ENCODE measurements around the gene SFPQ.
A peak's percentile ranks its signal among the peaks of the same experiment; 100 is the strongest.
"Not testable (repeated sequence)": the region's sequence is repeated elsewhere in the genome, so short reads cannot be mapped to it uniquely, and the experiment has no call there.

Gene SFPQ

GRCh38 chr1:35192853-35193664 lies at the start of gene SFPQ:
Gene SFPQ, minus strand, starts transcription at chr1:35193145. Its CDS starts 96 bp downstream, at chr1:35193049.
- Histone ChIP-seq H3K9me3 (ENCODE audit: insufficient read depth, low read depth, low read length) (no peaks in the 10 kb centered on the region), H3K36me3 (ENCODE audit: insufficient read depth, low read depth, low read length) (peaks cover 38% of the 10 kb centered on the region), H3K4me1 (ENCODE audit: insufficient read depth, low read length) (peaks cover 8% of the 10 kb centered on the region; the same call in 1 of the 2 replicates), H3K27me3 (ENCODE audit: insufficient read depth, low read length) (no peaks in the 10 kb centered on the region), H3K27ac (ENCODE audit: low read length) (peak within 1 kb of the TSS; percentile 93), H3K9ac (ENCODE audit: low read depth, low read length) (peak within 1 kb of the TSS; percentile 97), H3K4me3 (ENCODE audit: low read length) (peak within 1 kb of the TSS; percentile 99)

- not testable (repeated sequence) for H3K27ac ChIP-seq (ENCODE audit: low read length); H3K4me3 ChIP-seq (ENCODE audit: low read length); H3K9ac ChIP-seq (ENCODE audit: low read depth, low read length); H3K27me3 ChIP-seq (ENCODE audit: insufficient read depth, low read length); H3K9me3 ChIP-seq (ENCODE audit: insufficient read depth, low read depth, low read length); H3K4me1 ChIP-seq (ENCODE audit: insufficient read depth, low read length); H3K36me3 ChIP-seq (ENCODE audit: insufficient read depth, low read depth, low read length)
Observed at GRCh38 chr1:35236772-35237171, 43.8 kb upstream of the SFPQ start.

- Histone ChIP-seq H3K9me3 (ENCODE audit: insufficient read depth, low read depth, low read length) (no peaks in the 10 kb centered on the region), H3K4me1 (ENCODE audit: insufficient read depth, low read length) (no peaks in the 10 kb centered on the region), H3K9ac (ENCODE audit: low read depth, low read length) (no peak overlapping the region), H3K27me3 (ENCODE audit: insufficient read depth, low read length) (no peaks in the 10 kb centered on the region), H3K36me3 (ENCODE audit: insufficient read depth, low read depth, low read length) (no peaks in the 10 kb centered on the region), H3K27ac (ENCODE audit: low read length) (no peak overlapping the region), H3K4me3 (ENCODE audit: low read length) (no peak overlapping the region)
Observed at GRCh38 chr1:35231287-35231686, 38.3 kb upstream of the SFPQ start.

GRCh38 chr1:35229587-35230360 lies 36.8 kb upstream of the SFPQ start:
- Histone ChIP-seq H3K4me3 (ENCODE audit: low read length) (no peak overlapping the region), H3K9ac (ENCODE audit: low read depth, low read length) (no peak overlapping the region), H3K36me3 (ENCODE audit: insufficient read depth, low read depth, low read length) (no peaks in the 10 kb centered on the region), H3K9me3 (ENCODE audit: insufficient read depth, low read depth, low read length) (no peaks in the 10 kb centered on the region), H3K27ac (ENCODE audit: low read length) (no peak overlapping the region), H3K4me1 (ENCODE audit: insufficient read depth, low read length) (no peaks in the 10 kb centered on the region), H3K27me3 (ENCODE audit: insufficient read depth, low read length) (no peaks in the 10 kb centered on the region)

GRCh38 chr1:35226546-35226945 lies 33.6 kb upstream of the SFPQ start:
- no peak overlapping the region for H3K4me3 ChIP-seq (ENCODE audit: low read length)
- no peaks in the 10 kb centered on the region for H3K9me3 ChIP-seq (ENCODE audit: insufficient read depth, low read depth, low read length)
- no peaks in the 10 kb centered on the region for H3K36me3 ChIP-seq (ENCODE audit: insufficient read depth, low read depth, low read length)
- H3K9ac ChIP-seq (ENCODE audit: low read depth, low read length): no peak overlapping the region
- H3K27ac ChIP-seq (ENCODE audit: low read length): no peak overlapping the region
- H3K27me3 ChIP-seq (ENCODE audit: insufficient read depth, low read length): no peaks in the 10 kb centered on the region
- peaks cover 6% of the 10 kb centered on the region for H3K4me1 ChIP-seq (ENCODE audit: insufficient read depth, low read length)

GRCh38 chr1:35223084-35223630 lies 30.2 kb upstream of the SFPQ start:
- H3K4me3 ChIP-seq (ENCODE audit: low read length): no peak overlapping the region
- H3K9ac ChIP-seq (ENCODE audit: low read depth, low read length): no peak overlapping the region
- H3K27ac ChIP-seq (ENCODE audit: low read length): no peak overlapping the region
- H3K4me1 ChIP-seq (ENCODE audit: insufficient read depth, low read length): peaks cover 12% of the 10 kb centered on the region
- no peaks in the 10 kb centered on the region for H3K9me3 ChIP-seq (ENCODE audit: insufficient read depth, low read depth, low read length)
- no peaks in the 10 kb centered on the region for H3K36me3 ChIP-seq (ENCODE audit: insufficient read depth, low read depth, low read length)
- no peaks in the 10 kb centered on the region for H3K27me3 ChIP-seq (ENCODE audit: insufficient read depth, low read length)

- peaks cover 12% of the 10 kb centered on the region for H3K4me1 ChIP-seq (ENCODE audit: insufficient read depth, low read length)
- no peaks in the 10 kb centered on the region for H3K27me3 ChIP-seq (ENCODE audit: insufficient read depth, low read length)
- H3K36me3 ChIP-seq (ENCODE audit: insufficient read depth, low read depth, low read length): no peaks in the 10 kb centered on the region
- H3K9ac ChIP-seq (ENCODE audit: low read depth, low read length): no peak overlapping the region
- H3K9me3 ChIP-seq (ENCODE audit: insufficient read depth, low read depth, low read length): no peaks in the 10 kb centered on the region
- no peak overlapping the region for H3K27ac ChIP-seq (ENCODE audit: low read length)
- H3K4me3 ChIP-seq (ENCODE audit: low read length): no peak overlapping the region
Observed at GRCh38 chr1:35222322-35223083, 29.6 kb upstream of the SFPQ start.

GRCh38 chr1:35220976-35221375 lies 28.0 kb upstream of the SFPQ start:
- H3K36me3 ChIP-seq (ENCODE audit: insufficient read depth, low read depth, low read length): no peaks in the 10 kb centered on the region
- H3K9me3 ChIP-seq (ENCODE audit: insufficient read depth, low read depth, low read length): no peaks in the 10 kb centered on the region
- H3K4me1 ChIP-seq (ENCODE audit: insufficient read depth, low read length): peaks cover 12% of the 10 kb centered on the region
- no peak overlapping the region for H3K9ac ChIP-seq (ENCODE audit: low read depth, low read length)
- no peak overlapping the region for H3K4me3 ChIP-seq (ENCODE audit: low read length)
- H3K27me3 ChIP-seq (ENCODE audit: insufficient read depth, low read length): no peaks in the 10 kb centered on the region
- no peak overlapping the region for H3K27ac ChIP-seq (ENCODE audit: low read length)

GRCh38 chr1:35215346-35215745 lies 22.4 kb upstream of the SFPQ start:
- Histone ChIP-seq H3K27ac (ENCODE audit: low read length) (no peak overlapping the region), H3K4me1 (ENCODE audit: insufficient read depth, low read length) (peaks cover 6% of the 10 kb centered on the region), H3K4me3 (ENCODE audit: low read length) (no peak overlapping the region), H3K9ac (ENCODE audit: low read depth, low read length) (no peak overlapping the region), H3K9me3 (ENCODE audit: insufficient read depth, low read depth, low read length) (no peaks in the 10 kb centered on the region), H3K36me3 (ENCODE audit: insufficient read depth, low read depth, low read length) (no peaks in the 10 kb centered on the region), H3K27me3 (ENCODE audit: insufficient read depth, low read length) (no peaks in the 10 kb centered on the region)

- Histone ChIP-seq H3K36me3 (ENCODE audit: insufficient read depth, low read depth, low read length) (no peaks in the 10 kb centered on the region), H3K27me3 (ENCODE audit: insufficient read depth, low read length) (no peaks in the 10 kb centered on the region), H3K9me3 (ENCODE audit: insufficient read depth, low read depth, low read length) (no peaks in the 10 kb centered on the region), H3K27ac (ENCODE audit: low read length) (no peak overlapping the region), H3K4me3 (ENCODE audit: low read length) (peak overlapping the region; percentile 46; the same call in 1 of the 2 replicates), H3K9ac (ENCODE audit: low read depth, low read length) (peak overlapping the region; percentile 76; the same call in 1 of the 2 replicates), H3K4me1 (ENCODE audit: insufficient read depth, low read length) (peaks cover 13% of the 10 kb centered on the region)
Observed at GRCh38 chr1:35211120-35211414, 18.1 kb upstream of the SFPQ start.

- Histone ChIP-seq H3K4me1 (ENCODE audit: insufficient read depth, low read length) (peaks cover 13% of the 10 kb centered on the region), H3K9me3 (ENCODE audit: insufficient read depth, low read depth, low read length) (no peaks in the 10 kb centered on the region), H3K36me3 (ENCODE audit: insufficient read depth, low read depth, low read length) (no peaks in the 10 kb centered on the region), H3K27me3 (ENCODE audit: insufficient read depth, low read length) (no peaks in the 10 kb centered on the region), H3K27ac (ENCODE audit: low read length) (peak overlapping the region; percentile 60), H3K4me3 (ENCODE audit: low read length) (peak overlapping the region; percentile 46; the same call in 1 of the 2 replicates), H3K9ac (ENCODE audit: low read depth, low read length) (peak overlapping the region; percentile 76; the same call in 1 of the 2 replicates)
Observed at GRCh38 chr1:35210321-35211119, 17.6 kb upstream of the SFPQ start.

Data from iPS-20b (cell line).